Body of pancreas (tissue), 4 donors: ENCODE data around the gene MC1R.

ENCODE experiments used
- POLR2A ChIP-seq, 3 donors: fragments of 450-650 bp; IDR thresholded peaks; one replicate each; pipeline ENCODE4 v1.6.1; 2016; ENCODE audit warnings: antibody characterized with exemption in 3 of 3, mild to moderate bottlenecking in 2 of 3
- TF ChIP-seq, protein P1 (sequence below), 7 experiments: fragments of 450-650 bp in 4 of 7; fragments of 200-600 bp in 3 of 7; sonication (generic) in 3 of 7; IDR thresholded peaks; one replicate each; pipeline ENCODE4 v1.5.1; 2016 to 2019; ENCODE audit warnings: antibody characterized with exemption in 7 of 7

DNA sequence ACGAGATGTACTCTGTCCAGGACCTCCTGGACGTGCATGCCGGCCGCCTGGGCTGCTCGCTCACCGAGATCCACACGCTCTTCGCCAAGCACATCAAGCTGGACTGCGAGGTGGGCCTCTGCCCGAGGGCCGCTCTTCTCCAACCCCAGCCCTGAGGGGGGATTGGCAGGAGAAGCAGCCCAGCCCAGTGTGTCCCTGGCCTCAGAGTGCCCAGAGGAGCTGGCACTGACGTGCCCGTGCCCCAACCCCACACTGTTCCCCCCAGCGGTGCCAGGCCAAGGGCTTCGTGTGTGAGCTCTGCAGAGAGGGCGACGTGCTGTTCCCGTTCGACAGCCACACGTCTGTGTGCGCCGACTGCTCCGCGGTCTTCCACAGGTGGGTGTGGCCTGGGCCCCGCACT, 45.5 kb downstream of the MC1R start:
- TF ChIP-seq, protein P1, sequence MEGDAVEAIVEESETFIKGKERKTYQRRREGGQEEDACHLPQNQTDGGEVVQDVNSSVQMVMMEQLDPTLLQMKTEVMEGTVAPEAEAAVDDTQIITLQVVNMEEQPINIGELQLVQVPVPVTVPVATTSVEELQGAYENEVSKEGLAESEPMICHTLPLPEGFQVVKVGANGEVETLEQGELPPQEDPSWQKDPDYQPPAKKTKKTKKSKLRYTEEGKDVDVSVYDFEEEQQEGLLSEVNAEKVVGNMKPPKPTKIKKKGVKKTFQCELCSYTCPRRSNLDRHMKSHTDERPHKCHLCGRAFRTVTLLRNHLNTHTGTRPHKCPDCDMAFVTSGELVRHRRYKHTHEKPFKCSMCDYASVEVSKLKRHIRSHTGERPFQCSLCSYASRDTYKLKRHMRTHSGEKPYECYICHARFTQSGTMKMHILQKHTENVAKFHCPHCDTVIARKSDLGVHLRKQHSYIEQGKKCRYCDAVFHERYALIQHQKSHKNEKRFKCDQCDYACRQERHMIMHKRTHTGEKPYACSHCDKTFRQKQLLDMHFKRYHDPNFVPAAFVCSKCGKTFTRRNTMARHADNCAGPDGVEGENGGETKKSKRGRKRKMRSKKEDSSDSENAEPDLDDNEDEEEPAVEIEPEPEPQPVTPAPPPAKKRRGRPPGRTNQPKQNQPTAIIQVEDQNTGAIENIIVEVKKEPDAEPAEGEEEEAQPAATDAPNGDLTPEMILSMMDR (IDR thresholded peaks at IDR 0.05): no peak
- no peak for TF ChIP-seq POLR2A (IDR thresholded peaks at IDR 0.05)
